Prostate gland (tissue), 2 donors: ENCODE measurements around the gene GRIA4. TPM values are rescaled to one million over a fixed set of nuclear protein-coding genes. Genes with fewer than 3 reads are reported as not detected.
"Not testable (repeated sequence)": the region's sequence is repeated elsewhere in the genome, so short reads cannot be mapped to it uniquely, and the experiment has no call there.

Experiments
- DNase-seq: peaks from one replicate; pipeline ENCODE4 v3.0.0-alpha.2; 2019; ENCODE audit warnings: low spot score
- H3K27ac ChIP-seq, 2 donors: fragments of 200-600 bp; sonication (generic); 2 replicates each; pipeline ENCODE4 v1.5.1; 2017 to 2019
- H3K27me3 ChIP-seq: fragments of 200-600 bp; sonication (generic); replicated peaks from 2 replicates; pipeline ENCODE4 v1.5.1; 2019; ENCODE audit not compliant: insufficient read depth
- H3K36me3 ChIP-seq, 2 donors: fragments of 200-600 bp; sonication (generic); 1 replicate in 1 of 2; 2 replicates in 1 of 2; pipeline versions ENCODE4 v1.5.1 to v1.8.1; 2017 to 2019
- H3K4me1 ChIP-seq: fragments of 200-600 bp; sonication (generic); replicated peaks from 2 replicates; pipeline ENCODE4 v1.5.1; 2019
- H3K4me3 ChIP-seq, 2 donors: fragments of 200-600 bp; sonication (generic); 2 replicates each; pipeline ENCODE4 v1.5.1; 2017 to 2019
- H3K9me3 ChIP-seq: fragments of 200-600 bp; sonication (generic); 2 replicates; pipeline ENCODE4 v1.5.1; 2017
- CTCF ChIP-seq, 4 experiments: fragments of 200-600 bp in 2 of 4; fragments of 450-650 bp in 2 of 4; sonication (generic) in 2 of 4; IDR thresholded peaks; 1 replicate in 3 of 4; 2 replicates in 1 of 4; pipeline ENCODE4 v1.5.1; 2016 to 2019; ENCODE audit warnings: antibody characterized with exemption in 4 of 4, mild to moderate bottlenecking in 2 of 4, moderate library complexity in 2 of 4
- POLR2A ChIP-seq: fragments of 450-650 bp; IDR thresholded peaks from one replicate; pipeline ENCODE4 v1.6.1; 2016; ENCODE audit warnings: antibody characterized with exemption, mild to moderate bottlenecking
- POLR2AphosphoS5 ChIP-seq: sonication (generic); formaldehyde crosslinking; IDR thresholded peaks from one replicate; pipeline ENCODE4 v1.6.1; 2017; ENCODE audit warnings: antibody characterized with exemption
- WGBS: methylation state at CpG from one replicate; pipeline ENCODE4 v1.1.5; 2018; 5-methylcytosine and 5-hydroxymethylcytosine counted together
- intact Hi-C: fragments of 100-400 bp; cut with DNase I; formaldehyde crosslinking; loops from one replicate; pipeline ENCODE4 v1.14.2; 2022
- total RNA-seq, 2 donors: library from RNA; depleted of rRNA; stranded (reverse); fragments of >200 nt; gene quantifications; one replicate each; pipeline ENCODE4 v1.1.0, GENCODE V29; 2016

The GRIA4 gene
- total RNA-seq, 2 donors from 2014 or later = not detected

GRCh38 chr11:105781807-105782206 lies 171.9 kb downstream of the GRIA4 start:
- Histone ChIP-seq H3K9me3 (no peaks in the 10 kb centered on the region), H3K27ac (no peak overlapping the region), H3K4me1 (no peaks in the 10 kb centered on the region), H3K27me3 (no peaks in the 10 kb centered on the region), H3K4me3 (no peak overlapping the region), H3K36me3 (no peaks in the 10 kb centered on the region)
- WGBS = 27% methylated on average over 1 of the region's 1 CpG
- no peak for TF ChIP-seq CTCF (IDR thresholded peaks at IDR 0.05)
- no peak for TF ChIP-seq POLR2A
- no peak for TF ChIP-seq POLR2AphosphoS5
- intact Hi-C loops = no loop called here
- DNase-seq = no peak

- no peak for DNase-seq
- no peaks in the 10 kb centered on the region for H3K27me3 ChIP-seq
- no peaks in the 10 kb centered on the region for H3K4me1 ChIP-seq
- H3K27ac ChIP-seq = no peak overlapping the region
- H3K9me3 ChIP-seq = no peaks in the 10 kb centered on the region
- no peaks in the 10 kb centered on the region for H3K36me3 ChIP-seq
- no peak for TF ChIP-seq POLR2A
- no peak for TF ChIP-seq CTCF (IDR thresholded peaks at IDR 0.05)
- no peak for TF ChIP-seq POLR2AphosphoS5
- intact Hi-C loops = no loop called here
- H3K4me3 ChIP-seq = no peak overlapping the region
- 82% methylated on average over 2 of the region's 2 CpGs for whole genome bisulfite sequencing
Observed at GRCh38 chr11:105783216-105783615, 173.3 kb downstream of the GRIA4 start.

- H3K9me3 ChIP-seq, H3K36me3 ChIP-seq, intact Hi-C loops, H3K27me3 ChIP-seq, H3K4me1 ChIP-seq, H3K27ac ChIP-seq, H3K4me3 ChIP-seq, DNase-seq: not testable (repeated sequence)
- 98% methylated on average over 6 of the region's 6 CpGs for WGBS
Observed at GRCh38 chr11:105785850-105786249, 176.0 kb downstream of the GRIA4 start.

- 72% methylated on average over 2 of the region's 2 CpGs for WGBS
- no peak overlapping the region for H3K4me3 ChIP-seq
- H3K4me1 ChIP-seq = no peaks in the 10 kb centered on the region
- H3K27me3 ChIP-seq = no peaks in the 10 kb centered on the region
- no peaks in the 10 kb centered on the region for H3K9me3 ChIP-seq
- no peak for DNase-seq
- H3K27ac ChIP-seq = no peak overlapping the region
- intact Hi-C loops = no loop called here
- no peaks in the 10 kb centered on the region for H3K36me3 ChIP-seq
- TF ChIP-seq POLR2A = no peak
- no peak for TF ChIP-seq CTCF (IDR thresholded peaks at IDR 0.05)
- TF ChIP-seq POLR2AphosphoS5 = no peak
Observed at GRCh38 chr11:105786741-105787140, 176.9 kb downstream of the GRIA4 start.

- 52% methylated on average over 1 of the region's 1 CpG for WGBS
- intact Hi-C loops = no loop called here
- H3K27me3 ChIP-seq = no peaks in the 10 kb centered on the region
- no peak overlapping the region for H3K27ac ChIP-seq
- H3K9me3 ChIP-seq = no peaks in the 10 kb centered on the region
- no peak for DNase-seq
- no peaks in the 10 kb centered on the region for H3K4me1 ChIP-seq
- H3K36me3 ChIP-seq = no peaks in the 10 kb centered on the region
- no peak overlapping the region for H3K4me3 ChIP-seq
- TF ChIP-seq CTCF (IDR thresholded peaks at IDR 0.05) = no peak
- TF ChIP-seq POLR2A = no peak
- TF ChIP-seq POLR2AphosphoS5 = no peak
Observed at GRCh38 chr11:105789579-105790420, 179.9 kb downstream of the GRIA4 start.
